HepG2 (cell line): ENCODE results near the gene CIROP. TPM values are rescaled to one million over a fixed set of nuclear protein-coding genes. Genes with fewer than 3 reads are reported as not detected.

Source experiments
- BHLHE40 ChIP-seq: IDR thresholded peaks from 2 replicates; pipeline ENCODE4 v1.6.1; 2011; ENCODE audit warnings: low read length, improper control_type of control experiment
- GZF1 ChIP-seq: sonication (generic); formaldehyde crosslinking; IDR thresholded peaks from 2 replicates; pipeline ENCODE4 v1.5.1; 2020; ENCODE audit warnings: mild to moderate bottlenecking, missing genetic modification reagents
- KDM5A ChIP-seq: fragments of 200-600 bp; sonication (generic); IDR thresholded peaks from 2 replicates; pipeline ENCODE4 v1.7.0; 2018; ENCODE audit warnings: antibody characterized with exemption, mild to moderate bottlenecking, low read length, borderline replicate concordance
- KLF11 ChIP-seq: IDR thresholded peaks from 2 replicates; pipeline ENCODE4 v1.6.1; 2016; ENCODE audit warnings: missing compliant biosample characterization
- MED8 ChIP-seq: sonication (generic); formaldehyde crosslinking; IDR thresholded peaks from 2 replicates; pipeline ENCODE4 v1.8.1; 2023; ENCODE audit warnings: mild to moderate bottlenecking, missing genetic modification reagents; ENCODE audit not compliant: insufficient replicate concordance
- NCOA5 ChIP-seq: sonication (generic); formaldehyde crosslinking; IDR thresholded peaks from 2 replicates; pipeline ENCODE4 v1.4.0; 2020; ENCODE audit warnings: missing genetic modification reagents
- RFX1 ChIP-seq: fragments of 450-650 bp; IDR thresholded peaks from 2 replicates; pipeline ENCODE4 v1.6.1; 2017
- SMC3 ChIP-seq: IDR thresholded peaks from 2 replicates; pipeline ENCODE4 v1.6.1; 2011; ENCODE audit warnings: low read length, improper control_type of control experiment
- SRF ChIP-seq: IDR thresholded peaks from 2 replicates; pipeline ENCODE4 v1.6.1; 2011; ENCODE audit warnings: mild to moderate bottlenecking, low read depth, low read length, moderate library complexity
- ZBTB7B ChIP-seq: sonication (generic); formaldehyde crosslinking; IDR thresholded peaks from 2 replicates; pipeline ENCODE4 v1.4.0; 2020; ENCODE audit warnings: missing genetic modification reagents
- ZNF549 ChIP-seq: sonication (generic); formaldehyde crosslinking; IDR thresholded peaks from 2 replicates; pipeline ENCODE4 v1.5.0; 2020; ENCODE audit warnings: missing genetic modification reagents
- ZNF878 ChIP-seq: sonication (generic); formaldehyde crosslinking; IDR thresholded peaks from 2 replicates; pipeline ENCODE4 v1.8.1; 2023; ENCODE audit warnings: mild to moderate bottlenecking, missing genetic modification reagents, moderate library complexity
- ZNF891 ChIP-seq: sonication (generic); formaldehyde crosslinking; IDR thresholded peaks from 2 replicates; pipeline ENCODE4 v1.5.0; 2020; ENCODE audit warnings: mild to moderate bottlenecking, missing genetic modification reagents
- ZSCAN22 ChIP-seq: sonication (generic); formaldehyde crosslinking; IDR thresholded peaks from 2 replicates; pipeline ENCODE4 v1.4.0; 2020; ENCODE audit warnings: mild to moderate bottlenecking, missing genetic modification reagents
- polyA plus RNA-seq, 8 experiments: library from polyadenylated mRNA; depleted of rRNA in 3 of 8; stranded (reverse) in 7 of 8; unstranded in 1 of 8; fragments of >200 nt; fragmentation: Illumina TruSeq in 4 of 8; extraction: Trizol in 4 of 8; gene quantifications; 2 replicates each; pipeline versions ENCODE4 v1.2.1 to v1.2.3, GENCODE V29; 2011 to 2016; ENCODE audit warnings: low read depth in 4 of 8, missing spikeins in 1 of 8, mixed read lengths in 1 of 8; ENCODE audit not compliant: insufficient read depth in 1 of 8
- total RNA-seq, 5 experiments: library from RNA; depleted of rRNA; stranded (reverse); fragments of >200 nt; fragmentation: Illumina TruSeq; extraction: Trizol; gene quantifications; 2 replicates each; pipeline ENCODE4 v1.2.3, GENCODE V29; 2016; ENCODE audit warnings: low read depth in 1 of 5
- TF ChIP-seq, protein P1 (sequence below): sonication (generic); formaldehyde crosslinking; IDR thresholded peaks from 2 replicates; pipeline ENCODE4 v1.4.0; 2020; ENCODE audit warnings: missing genetic modification reagents
- TF ChIP-seq, protein P2 (sequence below): sonication (generic); formaldehyde crosslinking; IDR thresholded peaks from 2 replicates; pipeline ENCODE4 v1.5.0; 2020; ENCODE audit warnings: missing genetic modification reagents

The CIROP gene
- total and polyA plus RNA-seq, 2 of the 13 experiments (the other 11 are each of a cell fraction or from before 2014, with no cell fraction given): 0.07 TPM; not detected in 1

DNA sequence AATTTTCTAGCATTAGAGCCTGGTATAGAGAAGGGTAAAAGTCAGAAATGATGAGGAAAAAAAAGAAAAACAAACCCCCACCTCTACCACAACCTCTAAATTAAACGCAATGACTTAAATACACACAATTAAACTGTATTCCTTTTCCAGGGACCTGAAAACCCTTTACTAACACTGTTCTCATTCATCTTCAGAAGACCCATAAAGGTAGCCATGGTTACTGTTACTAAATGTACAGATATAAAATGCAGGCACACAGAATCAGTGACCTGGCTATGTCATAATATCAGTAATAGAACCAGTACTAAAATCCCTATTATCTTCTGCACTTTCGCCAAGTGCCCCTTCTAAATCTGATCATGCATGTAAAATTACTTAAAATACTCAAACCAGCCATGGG lies 11.3 kb downstream of the CIROP start (continued):
- TF ChIP-seq, protein P1, sequence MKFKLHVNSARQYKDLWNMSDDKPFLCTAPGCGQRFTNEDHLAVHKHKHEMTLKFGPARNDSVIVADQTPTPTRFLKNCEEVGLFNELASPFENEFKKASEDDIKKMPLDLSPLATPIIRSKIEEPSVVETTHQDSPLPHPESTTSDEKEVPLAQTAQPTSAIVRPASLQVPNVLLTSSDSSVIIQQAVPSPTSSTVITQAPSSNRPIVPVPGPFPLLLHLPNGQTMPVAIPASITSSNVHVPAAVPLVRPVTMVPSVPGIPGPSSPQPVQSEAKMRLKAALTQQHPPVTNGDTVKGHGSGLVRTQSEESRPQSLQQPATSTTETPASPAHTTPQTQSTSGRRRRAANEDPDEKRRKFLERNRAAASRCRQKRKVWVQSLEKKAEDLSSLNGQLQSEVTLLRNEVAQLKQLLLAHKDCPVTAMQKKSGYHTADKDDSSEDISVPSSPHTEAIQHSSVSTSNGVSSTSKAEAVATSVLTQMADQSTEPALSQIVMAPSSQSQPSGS (CRISPR knock-in tag): no peak
- TF ChIP-seq NCOA5 (CRISPR knock-in tag): 0 out of 2 replicates have a peak, but pooled peaks have one; percentile 42
- TF ChIP-seq ZSCAN22 (CRISPR knock-in tag): no peak
- no peak for TF ChIP-seq ZBTB7B (CRISPR knock-in tag)
- no peak for TF ChIP-seq SMC3
- peak; percentile 6; the same call in 1 of the 2 replicates for TF ChIP-seq RFX1
- no peak for TF ChIP-seq SRF
- TF ChIP-seq, protein P2, sequence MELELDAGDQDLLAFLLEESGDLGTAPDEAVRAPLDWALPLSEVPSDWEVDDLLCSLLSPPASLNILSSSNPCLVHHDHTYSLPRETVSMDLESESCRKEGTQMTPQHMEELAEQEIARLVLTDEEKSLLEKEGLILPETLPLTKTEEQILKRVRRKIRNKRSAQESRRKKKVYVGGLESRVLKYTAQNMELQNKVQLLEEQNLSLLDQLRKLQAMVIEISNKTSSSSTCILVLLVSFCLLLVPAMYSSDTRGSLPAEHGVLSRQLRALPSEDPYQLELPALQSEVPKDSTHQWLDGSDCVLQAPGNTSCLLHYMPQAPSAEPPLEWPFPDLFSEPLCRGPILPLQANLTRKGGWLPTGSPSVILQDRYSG (CRISPR knock-in tag): 0 out of 2 replicates have a peak, but pooled peaks have one; percentile 3
- 0 out of 2 replicates have a peak, but pooled peaks have one; percentile 36 for TF ChIP-seq ZNF549
- no peak for TF ChIP-seq BHLHE40
- no peak for TF ChIP-seq KDM5A
- TF ChIP-seq ZNF891 (CRISPR knock-in tag): no peak
- TF ChIP-seq GZF1: no peak
- no peak for TF ChIP-seq MED8 (CRISPR knock-in tag)
- TF ChIP-seq ZNF878 (CRISPR knock-in tag): no peak
- TF ChIP-seq KLF11 (CRISPR knock-in tag): no peak
